Type B pancreatic cell (in vitro differentiated cells): ENCODE measurements around the gene PTPRF. TPM values are rescaled to one million over a fixed set of nuclear protein-coding genes. Genes with fewer than 3 reads are reported as not detected.

Experiments
- DNase-seq: peaks from one replicate; pipeline ENCODE4 v3.0.0; 2021; ENCODE audit warnings: mixed read lengths; ENCODE audit not compliant: unreplicated experiment; ENCODE audit errors: extremely low spot score
- H3K27ac Mint-ChIP-seq: 2 replicates; pipeline ENCODE4 v1.8.0; 2021; ENCODE audit warnings: mild to moderate bottlenecking, mixed read lengths
- H3K27me3 Mint-ChIP-seq: 2 replicates; pipeline ENCODE4 v1.8.0; 2021; ENCODE audit warnings: mixed read lengths
- H3K36me3 Mint-ChIP-seq: 2 replicates; pipeline ENCODE4 v1.8.0; 2021; ENCODE audit warnings: mixed read lengths
- H3K4me1 Mint-ChIP-seq: one replicate; pipeline ENCODE4 v1.8.0; 2021; ENCODE audit warnings: mixed read lengths; ENCODE audit not compliant: unreplicated experiment
- H3K4me3 Mint-ChIP-seq: 2 replicates; pipeline ENCODE4 v1.8.0; 2021; ENCODE audit warnings: mild to moderate bottlenecking, mixed read lengths
- H3K9me3 Mint-ChIP-seq: 2 replicates; pipeline ENCODE4 v1.8.0; 2021; ENCODE audit warnings: mixed read lengths
- total RNA-seq: library from RNA; stranded (reverse); gene quantifications from 2 replicates; pipeline ENCODE4 v1.2.1, GENCODE V29; 2021; ENCODE audit warnings: low replicate concordance
- TF ChIP-seq, protein P1 (sequence below): fragments of 200-600 bp; sonication (generic); conservative IDR thresholded peaks from 2 replicates; pipeline ENCODE4 v1.5.0; 2021; ENCODE audit warnings: antibody characterized with exemption, mild to moderate bottlenecking

The PTPRF gene
- total RNA-seq, 1 donor from 2014 or later, result 260 TPM

- peaks cover 4% of the 10 kb centered on the region for H3K4me1 Mint-ChIP-seq
- TF ChIP-seq, protein P1, sequence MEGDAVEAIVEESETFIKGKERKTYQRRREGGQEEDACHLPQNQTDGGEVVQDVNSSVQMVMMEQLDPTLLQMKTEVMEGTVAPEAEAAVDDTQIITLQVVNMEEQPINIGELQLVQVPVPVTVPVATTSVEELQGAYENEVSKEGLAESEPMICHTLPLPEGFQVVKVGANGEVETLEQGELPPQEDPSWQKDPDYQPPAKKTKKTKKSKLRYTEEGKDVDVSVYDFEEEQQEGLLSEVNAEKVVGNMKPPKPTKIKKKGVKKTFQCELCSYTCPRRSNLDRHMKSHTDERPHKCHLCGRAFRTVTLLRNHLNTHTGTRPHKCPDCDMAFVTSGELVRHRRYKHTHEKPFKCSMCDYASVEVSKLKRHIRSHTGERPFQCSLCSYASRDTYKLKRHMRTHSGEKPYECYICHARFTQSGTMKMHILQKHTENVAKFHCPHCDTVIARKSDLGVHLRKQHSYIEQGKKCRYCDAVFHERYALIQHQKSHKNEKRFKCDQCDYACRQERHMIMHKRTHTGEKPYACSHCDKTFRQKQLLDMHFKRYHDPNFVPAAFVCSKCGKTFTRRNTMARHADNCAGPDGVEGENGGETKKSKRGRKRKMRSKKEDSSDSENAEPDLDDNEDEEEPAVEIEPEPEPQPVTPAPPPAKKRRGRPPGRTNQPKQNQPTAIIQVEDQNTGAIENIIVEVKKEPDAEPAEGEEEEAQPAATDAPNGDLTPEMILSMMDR, result peak; percentile 37
- no peaks in the 10 kb centered on the region for H3K9me3 Mint-ChIP-seq
- H3K27me3 Mint-ChIP-seq, result no peaks in the 10 kb centered on the region
- H3K36me3 Mint-ChIP-seq, result peaks cover 22% of the 10 kb centered on the region
- no peak overlapping the region for H3K4me3 Mint-ChIP-seq
- no peak for DNase-seq
- H3K27ac Mint-ChIP-seq, result peak overlapping the region; percentile 67
These were observed 59.8 kb downstream of the PTPRF start for GRCh38 chr1:43590388-43590925.

DNA sequence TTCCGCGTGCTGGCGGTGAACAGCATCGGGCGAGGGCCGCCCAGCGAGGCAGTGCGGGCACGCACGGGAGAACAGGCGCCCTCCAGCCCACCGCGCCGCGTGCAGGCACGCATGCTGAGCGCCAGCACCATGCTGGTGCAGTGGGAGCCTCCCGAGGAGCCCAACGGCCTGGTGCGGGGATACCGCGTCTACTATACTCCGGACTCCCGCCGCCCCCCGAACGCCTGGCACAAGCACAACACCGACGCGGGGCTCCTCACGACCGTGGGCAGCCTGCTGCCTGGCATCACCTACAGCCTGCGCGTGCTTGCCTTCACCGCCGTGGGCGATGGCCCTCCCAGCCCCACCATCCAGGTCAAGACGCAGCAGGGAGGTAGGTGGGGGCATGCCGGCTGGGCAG is 60.5 kb downstream of the PTPRF start:
- no peak overlapping the region for H3K4me3 Mint-ChIP-seq
- H3K9me3 Mint-ChIP-seq, result no peaks in the 10 kb centered on the region
- H3K27me3 Mint-ChIP-seq, result no peaks in the 10 kb centered on the region
- no peak for DNase-seq
- peaks cover 22% of the 10 kb centered on the region for H3K36me3 Mint-ChIP-seq
- H3K4me1 Mint-ChIP-seq, result peaks cover 4% of the 10 kb centered on the region
- no peak overlapping the region for H3K27ac Mint-ChIP-seq
- TF ChIP-seq, protein P1, result no peak

- no peak overlapping the region for H3K4me3 Mint-ChIP-seq
- TF ChIP-seq, protein P1, result no peak
- no peak overlapping the region for H3K27ac Mint-ChIP-seq
- no peaks in the 10 kb centered on the region for H3K9me3 Mint-ChIP-seq
- DNase-seq, result no peak
- no peaks in the 10 kb centered on the region for H3K27me3 Mint-ChIP-seq
- H3K4me1 Mint-ChIP-seq, result no peaks in the 10 kb centered on the region
- H3K36me3 Mint-ChIP-seq, result peaks cover 22% of the 10 kb centered on the region
These were observed 61.5 kb downstream of the PTPRF start for GRCh38 chr1:43592051-43592665.

DNA sequence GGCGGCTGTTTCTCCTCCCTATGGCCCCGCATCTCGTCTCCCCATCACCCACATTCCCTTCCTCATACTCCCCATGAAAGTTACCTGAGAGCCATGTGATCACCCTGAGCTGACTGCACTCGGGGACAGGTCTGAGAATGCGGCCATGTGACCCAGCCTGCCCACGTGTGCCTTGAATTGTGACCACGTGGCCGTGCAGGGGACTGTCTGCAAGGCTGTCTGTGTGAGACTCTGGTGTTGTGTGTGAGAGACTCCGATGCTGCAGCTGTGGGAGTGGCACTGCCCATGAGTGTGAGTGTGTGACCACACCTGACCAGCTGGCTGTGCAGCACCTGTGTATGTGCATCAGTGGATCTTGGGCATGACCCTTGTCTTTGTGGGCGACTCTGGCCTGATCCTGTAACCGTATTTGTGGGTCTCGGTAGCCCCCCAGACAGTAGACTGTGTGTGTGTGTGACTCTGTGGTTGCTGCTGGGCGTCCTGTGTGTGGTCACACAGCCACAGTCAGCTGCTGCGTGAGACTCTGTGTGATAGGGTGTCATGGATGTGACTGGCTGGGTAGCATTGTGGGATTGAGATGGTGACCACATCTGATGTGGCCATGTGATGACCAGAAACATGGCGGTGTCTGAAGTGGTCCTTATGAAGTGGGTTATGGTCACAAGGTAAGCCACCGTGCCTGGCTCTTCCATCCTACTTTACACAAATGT is 62.4 kb downstream of the PTPRF start:
- no peak for DNase-seq
- Mint-ChIP-seq H3K9me3 (no peaks in the 10 kb centered on the region), H3K27ac (no peak overlapping the region), H3K4me3 (no peak overlapping the region), H3K4me1 (no peaks in the 10 kb centered on the region), H3K36me3 (peaks cover 22% of the 10 kb centered on the region), H3K27me3 (no peaks in the 10 kb centered on the region)
- TF ChIP-seq, protein P1, result no peak

GRCh38 chr1:43596579-43596978 is 65.9 kb downstream of the PTPRF start:
- Mint-ChIP-seq H3K4me1 (no peaks in the 10 kb centered on the region), H3K36me3 (peaks cover 16% of the 10 kb centered on the region), H3K9me3 (no peaks in the 10 kb centered on the region), H3K4me3 (no peak overlapping the region), H3K27me3 (no peaks in the 10 kb centered on the region), H3K27ac (no peak overlapping the region)
- TF ChIP-seq, protein P1, result no peak
- DNase-seq, result no peak
